ACHN (cell line): ENCODE data around the gene MBD2.
"Not testable (repeated sequence)": the region's sequence is repeated elsewhere in the genome, so short reads cannot be mapped to it uniquely, and the experiment has no call there.

Source experiments
- DNase-seq: peaks from one replicate; pipeline ENCODE4 v3.0.0-alpha.2; 2015
- in situ Hi-C: cut with HindIII; loops from 2 replicates; pipeline ENCODE4 v1.10.0; 2017; ENCODE audit warnings: low sequenced_read_pairs, low pct_ligation_motif_present, low pct_unique_long_range_greater_than_20kb

MBD2 gene

GRCh38 chr18:54239601-54240000 is 15.1 kb upstream of the MBD2 start:
- in situ Hi-C loops: no loop called here
- DNase-seq: no peak

- no peak for DNase-seq
- in situ Hi-C loops: no loop called here
Measured at GRCh38 chr18:54239091-54239490, 14.6 kb upstream of the MBD2 start.

- in situ Hi-C loops: no loop called here
- DNase-seq: no peak
Measured at GRCh38 chr18:54238173-54238936, 13.9 kb upstream of the MBD2 start.

- no peak for DNase-seq
- in situ Hi-C loops: no loop called here
Measured at GRCh38 chr18:54235871-54236270, 11.4 kb upstream of the MBD2 start.

GRCh38 chr18:54233747-54234146 is 9.3 kb upstream of the MBD2 start:
- in situ Hi-C loops: no loop called here
- no peak for DNase-seq

- no peak for DNase-seq
- in situ Hi-C loops: no loop called here
Measured at GRCh38 chr18:54233228-54233625, 8.8 kb upstream of the MBD2 start.

GRCh38 chr18:54232485-54233227 is 8.2 kb upstream of the MBD2 start:
- in situ Hi-C loops: no loop called here

GRCh38 chr18:54229421-54230059 is 5.1 kb upstream of the MBD2 start:
- in situ Hi-C loops: no loop called here
- no peak for DNase-seq

More at GRCh38 chr18:54232485-54233227, 8.2 kb upstream of the MBD2 start:
- no peak for DNase-seq

- DNase-seq: no peak
- in situ Hi-C loops: no loop called here
Measured at GRCh38 chr18:54228364-54228763, 3.9 kb upstream of the MBD2 start.

GRCh38 chr18:54223568-54224241 is 764 bp downstream of the MBD2 start:
- peak; percentile 84 for DNase-seq
- in situ Hi-C loops: no loop called here

- in situ Hi-C loops: no loop called here
- no peak for DNase-seq
Measured at GRCh38 chr18:54222922-54223567, 1.4 kb downstream of the MBD2 start.

GRCh38 chr18:54220406-54220805 is 4.1 kb downstream of the MBD2 start:
- in situ Hi-C loops: no loop called here
- no peak for DNase-seq

- in situ Hi-C loops, DNase-seq: not testable (repeated sequence)
Measured at GRCh38 chr18:54218803-54219202, 5.7 kb downstream of the MBD2 start.

- in situ Hi-C loops: no loop called here
- no peak for DNase-seq
Measured at GRCh38 chr18:54218299-54218698, 6.2 kb downstream of the MBD2 start.

- DNase-seq: no peak
- in situ Hi-C loops: no loop called here
Measured at GRCh38 chr18:54217624-54218023, 6.8 kb downstream of the MBD2 start.

GRCh38 chr18:54215069-54215468 is 9.4 kb downstream of the MBD2 start:
- DNase-seq: no peak

GRCh38 chr18:54210463-54210862 is 14.0 kb downstream of the MBD2 start:
- DNase-seq: no peak
- in situ Hi-C loops: no loop called here

More at GRCh38 chr18:54215069-54215468, 9.4 kb downstream of the MBD2 start:
- in situ Hi-C loops: no loop called here

GRCh38 chr18:54209471-54210180 is 14.8 kb downstream of the MBD2 start:
- in situ Hi-C loops: no loop called here
- DNase-seq: no peak
